Spleen (tissue), 11 donors: ENCODE data around the gene EPHA8. TPM values are rescaled to one million over a fixed set of nuclear protein-coding genes. Genes with fewer than 3 reads are reported as not detected.
A peak's percentile ranks its signal among the peaks of the same experiment; 100 is the strongest.

Experiments
- DNase-seq: peaks from one replicate; pipeline ENCODE4 v3.0.0-alpha.2; 2020
- H3K27ac ChIP-seq, 8 donors: fragments of 200-600 bp; sonication (generic) in 7 of 8; 1 replicate in 4 of 8; 2 replicates in 4 of 8; pipeline versions ENCODE4 v1.5.0 to v1.8.0; 2016 to 2021; ENCODE audit warnings: inconsistent platforms in 4 of 8, mild to moderate bottlenecking in 4 of 8, moderate library complexity in 1 of 8
- H3K27me3 ChIP-seq, 7 donors: fragments of 200-600 bp; sonication (generic) in 6 of 7; replicated peaks in 1 of 7; 1 replicate in 4 of 7; 2 replicates in 3 of 7; pipeline versions ENCODE4 v1.5.0 to v1.8.0; 2016 to 2021; ENCODE audit warnings: inconsistent platforms in 3 of 7, mild to moderate bottlenecking in 1 of 7
- H3K36me3 ChIP-seq, 6 donors: fragments of 200-600 bp; sonication (generic) in 5 of 6; 1 replicate in 4 of 6; 2 replicates in 2 of 6; pipeline versions ENCODE4 v1.5.0 to v1.8.0; 2016 to 2021; ENCODE audit warnings: inconsistent platforms in 2 of 6
- H3K4me1 ChIP-seq, 6 donors: fragments of 200-600 bp; sonication (generic) in 5 of 6; 1 replicate in 3 of 6; 2 replicates in 3 of 6; pipeline versions ENCODE4 v1.5.0 to v1.8.0; 2016 to 2021; ENCODE audit warnings: inconsistent platforms in 3 of 6
- H3K4me3 ChIP-seq, 8 donors: fragments of 200-600 bp; sonication (generic) in 7 of 8; 1 replicate in 4 of 8; 2 replicates in 4 of 8; pipeline versions ENCODE4 v1.5.0 to v1.8.0; 2016 to 2021; ENCODE audit warnings: inconsistent platforms in 4 of 8, mild to moderate bottlenecking in 4 of 8, moderate library complexity in 2 of 8
- H3K9me3 ChIP-seq, 8 donors: fragments of 200-600 bp; sonication (generic) in 7 of 8; 1 replicate in 4 of 8; 2 replicates in 4 of 8; pipeline versions ENCODE4 v1.5.0 to v1.8.0; 2016 to 2021; ENCODE audit warnings: inconsistent platforms in 4 of 8
- POLR2A ChIP-seq, 3 donors: fragments of 450-650 bp; IDR thresholded peaks; one replicate each; pipeline ENCODE4 v1.5.1; 2017; ENCODE audit warnings: antibody characterized with exemption in 3 of 3, mild to moderate bottlenecking in 1 of 3
- POLR2AphosphoS5 ChIP-seq, 3 donors: sonication (generic); formaldehyde crosslinking; IDR thresholded peaks; one replicate each; pipeline ENCODE4 v1.5.1; 2017; ENCODE audit warnings: antibody characterized with exemption in 3 of 3
- WGBS, 5 donors: extraction: QIAGEN DNeasy Blood & Tissue Kit in 3 of 5; methylation state at CpG; one replicate each; pipeline versions ENCODE4 v1.1.5 to v1.1.7; 2013 to 2018; 5-methylcytosine and 5-hydroxymethylcytosine counted together
- intact Hi-C: fragments of 100-400 bp; cut with DNase I; formaldehyde crosslinking; loops from one replicate; pipeline ENCODE4 v1.15.0; 2023; ENCODE audit warnings: low total_unique reads
- polyA plus RNA-seq, 3 donors: library from polyadenylated mRNA; stranded (reverse); fragments of 200-250 nt; gene quantifications; one replicate each; pipeline ENCODE4 v1.2.1, GENCODE V29; 2013
- total RNA-seq, 7 donors: library from RNA; depleted of rRNA in 3 of 7; stranded (reverse); fragments of >200 nt in 3 of 7; fragmentation: NEBNext Ultra II Directional in 4 of 7; extraction: Animal tissue kit (Norgen Biotek cat#: 25700) in 4 of 7; gene quantifications; one replicate each; pipeline versions ENCODE4 v1.1.0 to v1.2.1, GENCODE V29; 2016 to 2021
- TF ChIP-seq, protein P1 (sequence below), 11 experiments: fragments of 200-600 bp in 7 of 11; fragments of 450-650 bp in 4 of 11; sonication (generic) in 4 of 11; IDR thresholded peaks in 8 of 11; conservative IDR thresholded peaks in 3 of 11; 1 replicate in 7 of 11; 2 replicates in 4 of 11; pipeline versions ENCODE4 v1.4.0 to v1.8.0; 2016 to 2021; ENCODE audit warnings: antibody characterized with exemption in 11 of 11, inconsistent platforms in 4 of 11, mild to moderate bottlenecking in 1 of 11
- donor health status: healthy with polysubstance abuse.
- donor health status: DM: no; HTN: no; CAD: no; lungs with moderate emphysema.
- donor health status: DM: no; HTN: no; CAD: no.
- donor health status: Bipolar disorder and iron deficiency.
- donor health status: healthy.
- donor health status: DM: no; HTN: no; CAD: no.
- donor health status: DM: yes; HTN: yes; CAD: no.

Gene EPHA8
- total and polyA plus RNA-seq, 10 donors, result 0.30 to 9.2 (median 4.9) TPM

DNA sequence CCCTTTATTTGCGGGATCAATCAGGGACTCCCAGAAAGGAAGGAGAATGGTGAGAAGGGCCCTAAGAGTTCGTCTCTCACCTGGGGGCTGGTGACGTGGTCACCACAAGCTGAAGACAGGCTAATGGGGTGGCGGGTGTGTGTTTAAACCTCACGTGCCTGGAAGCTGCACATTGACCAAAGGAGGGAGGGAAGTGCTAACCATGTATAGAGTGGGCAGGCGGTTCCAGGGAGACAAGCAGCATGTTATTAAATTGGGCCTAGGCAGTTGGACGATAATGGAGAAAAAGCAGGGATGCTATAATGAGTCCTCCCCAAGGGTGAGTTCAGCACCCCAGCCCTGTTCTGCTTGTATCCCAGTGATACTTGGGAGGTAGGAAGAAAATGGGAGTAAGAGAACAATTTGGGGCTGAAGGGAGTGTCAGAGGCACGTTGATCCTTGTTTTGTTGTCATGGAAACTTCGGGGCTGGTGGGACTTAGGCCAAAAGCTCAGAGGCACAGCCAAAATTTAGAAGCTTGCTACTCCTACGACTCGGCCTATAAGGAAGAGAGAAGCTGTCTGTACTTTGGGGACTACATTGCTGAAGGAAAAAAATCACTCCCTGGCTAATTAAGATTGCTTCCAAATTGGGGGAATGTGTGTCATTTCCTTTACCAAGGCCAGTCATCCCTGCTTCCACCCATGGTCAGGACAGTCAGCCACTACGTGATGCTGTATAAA is 33.2 kb upstream of the EPHA8 start:
- Histone ChIP-seq H3K9me3 (no peaks in the 10 kb centered on the region), H3K27ac (peak overlapping the region in 7 of 8 donors; percentile 23 to 73 (median 59)), H3K36me3 (peaks cover 0 to 90% (median 34%) of the 10 kb centered on the region in 6 donors), H3K4me1 (peaks cover 0 to 29% (median 16%) of the 10 kb centered on the region in 6 donors), H3K27me3 (no peaks in the 10 kb centered on the region), H3K4me3 (no peak overlapping the region)
- intact Hi-C loops, result no loop called here
- TF ChIP-seq POLR2AphosphoS5 (IDR thresholded peaks at IDR 0.05) (peak in 1 of 3 donors; percentile 24), POLR2A (IDR thresholded peaks at IDR 0.05) (no peak)
- 78 to 88% (median 84%) methylated on average over 12 of the region's 12 CpGs for WGBS, 5 donors
- no peak for DNase-seq

- H3K27me3 ChIP-seq, result no peaks in the 10 kb centered on the region
- H3K9me3 ChIP-seq, result no peaks in the 10 kb centered on the region
- intact Hi-C loops, result no loop called here
- peaks cover 0 to 88% (median 28%) of the 10 kb centered on the region in 6 donors for H3K36me3 ChIP-seq
- WGBS, 5 donors, result 80 to 85% (median 83%) methylated on average over 3 of the region's 3 CpGs
- peak overlapping the region; percentile 13 to 73 (median 57) for H3K27ac ChIP-seq
- peaks cover 0 to 29% (median 16%) of the 10 kb centered on the region in 6 donors for H3K4me1 ChIP-seq
- TF ChIP-seq, protein P1, sequence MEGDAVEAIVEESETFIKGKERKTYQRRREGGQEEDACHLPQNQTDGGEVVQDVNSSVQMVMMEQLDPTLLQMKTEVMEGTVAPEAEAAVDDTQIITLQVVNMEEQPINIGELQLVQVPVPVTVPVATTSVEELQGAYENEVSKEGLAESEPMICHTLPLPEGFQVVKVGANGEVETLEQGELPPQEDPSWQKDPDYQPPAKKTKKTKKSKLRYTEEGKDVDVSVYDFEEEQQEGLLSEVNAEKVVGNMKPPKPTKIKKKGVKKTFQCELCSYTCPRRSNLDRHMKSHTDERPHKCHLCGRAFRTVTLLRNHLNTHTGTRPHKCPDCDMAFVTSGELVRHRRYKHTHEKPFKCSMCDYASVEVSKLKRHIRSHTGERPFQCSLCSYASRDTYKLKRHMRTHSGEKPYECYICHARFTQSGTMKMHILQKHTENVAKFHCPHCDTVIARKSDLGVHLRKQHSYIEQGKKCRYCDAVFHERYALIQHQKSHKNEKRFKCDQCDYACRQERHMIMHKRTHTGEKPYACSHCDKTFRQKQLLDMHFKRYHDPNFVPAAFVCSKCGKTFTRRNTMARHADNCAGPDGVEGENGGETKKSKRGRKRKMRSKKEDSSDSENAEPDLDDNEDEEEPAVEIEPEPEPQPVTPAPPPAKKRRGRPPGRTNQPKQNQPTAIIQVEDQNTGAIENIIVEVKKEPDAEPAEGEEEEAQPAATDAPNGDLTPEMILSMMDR (IDR thresholded peaks at IDR 0.05 in 8 of 11, conservative IDR thresholded peaks at IDR 0.05 in 3 of 11), result no peak
- TF ChIP-seq POLR2A (IDR thresholded peaks at IDR 0.05) (no peak), POLR2AphosphoS5 (IDR thresholded peaks at IDR 0.05) (no peak)
- H3K4me3 ChIP-seq, result no peak overlapping the region
- no peak for DNase-seq
Measured at GRCh38 chr1:22530715-22531114, 32.6 kb upstream of the EPHA8 start.

GRCh38 chr1:22531251-22531650 is 32.0 kb upstream of the EPHA8 start:
- Histone ChIP-seq H3K4me1 (peaks cover 0 to 29% (median 16%) of the 10 kb centered on the region in 6 donors), H3K4me3 (no peak overlapping the region), H3K36me3 (peaks cover 0 to 82% (median 23%) of the 10 kb centered on the region in 6 donors), H3K27me3 (no peaks in the 10 kb centered on the region), H3K27ac (peak overlapping the region in 7 of 8 donors; percentile 13 to 73 (median 59)), H3K9me3 (no peaks in the 10 kb centered on the region)
- WGBS, 5 donors, result 68 to 80% (median 77%) methylated on average over 5 to 6 of the region's 6 CpGs
- intact Hi-C loops, result no loop called here
- no peak for DNase-seq
- TF ChIP-seq POLR2AphosphoS5 (IDR thresholded peaks at IDR 0.05) (no peak), POLR2A (IDR thresholded peaks at IDR 0.05) (no peak)
- TF ChIP-seq, protein P1 (IDR thresholded peaks at IDR 0.05 in 8 of 11, conservative IDR thresholded peaks at IDR 0.05 in 3 of 11), result no peak

- TF ChIP-seq POLR2AphosphoS5 (IDR thresholded peaks at IDR 0.05), result no peak
- no peak for TF ChIP-seq POLR2A (IDR thresholded peaks at IDR 0.05)
- TF ChIP-seq, protein P1 (IDR thresholded peaks at IDR 0.05 in 8 of 11, conservative IDR thresholded peaks at IDR 0.05 in 3 of 11), result no peak
- Histone ChIP-seq H3K4me1 (peaks cover 0 to 38% (median 22%) of the 10 kb centered on the region in 6 donors), H3K36me3 (peaks cover 0 to 61% (median 3%) of the 10 kb centered on the region in 6 donors), H3K27ac (peak overlapping the region in 2 of 8 donors; percentile 23 to 72), H3K27me3 (no peaks in the 10 kb centered on the region), H3K4me3 (no peak overlapping the region), H3K9me3 (no peaks in the 10 kb centered on the region)
- no peak for DNase-seq
- 81 to 89% (median 85%) methylated on average over 10 to 11 of the region's 11 CpGs for WGBS, 5 donors
- intact Hi-C loops, result no loop called here
Measured at GRCh38 chr1:22533244-22533895, 29.9 kb upstream of the EPHA8 start.
